RWPE2 (cell line): ENCODE results near the gene HCFC1R1.
A peak's percentile ranks its signal among the peaks of the same experiment; 100 is the strongest.

Experiments
- ATAC-seq: fragments of 200-7000 bp; cut with Tn5 transposase; 3 replicates; pipeline ENCODE4 v1.9.1; 2021; ENCODE audit warnings: low read depth
- DNase-seq: peaks from one replicate; pipeline ENCODE4 v3.0.0-alpha.2; 2020; ENCODE audit warnings: low spot score
- H3K27ac ChIP-seq: fragments of 450-650 bp; 2 replicates; pipeline ENCODE4 v1.5.1; 2017; ENCODE audit warnings: mild to moderate bottlenecking; ENCODE audit not compliant: poor library complexity, severe bottlenecking
- H3K27me3 ChIP-seq: fragments of 250-450 bp; sonication (Bioruptor Pico); 2 replicates; pipeline ENCODE4 v1.5.1; 2021; ENCODE audit warnings: mild to moderate bottlenecking, moderate library complexity; ENCODE audit not compliant: insufficient read depth, poor library complexity, severe bottlenecking
- H3K36me3 ChIP-seq: fragments of 250-450 bp; sonication (Bioruptor Pico); 2 replicates; pipeline ENCODE4 v1.5.1; 2020; ENCODE audit warnings: low read depth, mild to moderate bottlenecking, moderate library complexity
- H3K4me1 ChIP-seq: fragments of 250-450 bp; sonication (Bioruptor Pico); 2 replicates; pipeline ENCODE4 v1.5.1; 2021; ENCODE audit warnings: mild to moderate bottlenecking, moderate library complexity; ENCODE audit not compliant: insufficient read depth, poor library complexity, severe bottlenecking
- H3K4me3 ChIP-seq: fragments of 250-450 bp; sonication (Bioruptor Pico); 2 replicates; pipeline ENCODE4 v1.5.1; 2021; ENCODE audit warnings: mild to moderate bottlenecking, moderate library complexity; ENCODE audit not compliant: severe bottlenecking
- H3K9me3 ChIP-seq: fragments of 250-450 bp; sonication (Bioruptor Pico); 2 replicates; pipeline ENCODE4 v1.5.1; 2021; ENCODE audit warnings: mild to moderate bottlenecking, moderate library complexity; ENCODE audit not compliant: severe bottlenecking
- TF ChIP-seq, protein P1 (sequence below): fragments of 450-650 bp; IDR thresholded peaks from one replicate; pipeline ENCODE4 v1.5.1; 2017; ENCODE audit warnings: mild to moderate bottlenecking, moderate library complexity; ENCODE audit not compliant: poor library complexity, severe bottlenecking

Gene HCFC1R1

DNA sequence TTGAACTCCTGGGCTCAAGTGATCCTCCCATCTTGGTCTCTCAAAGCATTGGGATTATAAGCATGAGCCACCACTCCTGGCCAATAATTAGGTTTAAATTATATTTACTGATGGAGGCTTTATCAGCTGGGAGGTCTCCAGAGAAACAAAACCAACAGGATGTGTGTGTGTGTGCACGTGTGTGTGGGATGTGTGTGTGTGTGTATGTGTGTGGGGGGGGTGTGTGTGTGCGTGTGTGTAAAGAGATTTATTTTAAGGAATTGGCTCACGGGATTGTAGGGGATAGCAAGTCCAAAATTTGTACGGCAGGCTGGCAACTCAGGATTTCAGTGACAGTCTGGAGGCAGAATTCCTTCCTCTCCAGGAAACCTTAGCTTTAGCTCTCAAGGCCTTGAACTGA is 27.3 kb upstream of the HCFC1R1 start:
- H3K36me3 ChIP-seq = no peaks in the 10 kb centered on the region
- TF ChIP-seq, protein P1, sequence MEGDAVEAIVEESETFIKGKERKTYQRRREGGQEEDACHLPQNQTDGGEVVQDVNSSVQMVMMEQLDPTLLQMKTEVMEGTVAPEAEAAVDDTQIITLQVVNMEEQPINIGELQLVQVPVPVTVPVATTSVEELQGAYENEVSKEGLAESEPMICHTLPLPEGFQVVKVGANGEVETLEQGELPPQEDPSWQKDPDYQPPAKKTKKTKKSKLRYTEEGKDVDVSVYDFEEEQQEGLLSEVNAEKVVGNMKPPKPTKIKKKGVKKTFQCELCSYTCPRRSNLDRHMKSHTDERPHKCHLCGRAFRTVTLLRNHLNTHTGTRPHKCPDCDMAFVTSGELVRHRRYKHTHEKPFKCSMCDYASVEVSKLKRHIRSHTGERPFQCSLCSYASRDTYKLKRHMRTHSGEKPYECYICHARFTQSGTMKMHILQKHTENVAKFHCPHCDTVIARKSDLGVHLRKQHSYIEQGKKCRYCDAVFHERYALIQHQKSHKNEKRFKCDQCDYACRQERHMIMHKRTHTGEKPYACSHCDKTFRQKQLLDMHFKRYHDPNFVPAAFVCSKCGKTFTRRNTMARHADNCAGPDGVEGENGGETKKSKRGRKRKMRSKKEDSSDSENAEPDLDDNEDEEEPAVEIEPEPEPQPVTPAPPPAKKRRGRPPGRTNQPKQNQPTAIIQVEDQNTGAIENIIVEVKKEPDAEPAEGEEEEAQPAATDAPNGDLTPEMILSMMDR = no peak
- no peaks in the 10 kb centered on the region for H3K9me3 ChIP-seq
- DNase-seq = no peak
- no peak overlapping the region for H3K4me3 ChIP-seq
- peaks cover 26% of the 10 kb centered on the region for H3K27me3 ChIP-seq
- no peaks in the 10 kb centered on the region for H3K4me1 ChIP-seq
- no peak for ATAC-seq
- H3K27ac ChIP-seq = no peak overlapping the region

DNA sequence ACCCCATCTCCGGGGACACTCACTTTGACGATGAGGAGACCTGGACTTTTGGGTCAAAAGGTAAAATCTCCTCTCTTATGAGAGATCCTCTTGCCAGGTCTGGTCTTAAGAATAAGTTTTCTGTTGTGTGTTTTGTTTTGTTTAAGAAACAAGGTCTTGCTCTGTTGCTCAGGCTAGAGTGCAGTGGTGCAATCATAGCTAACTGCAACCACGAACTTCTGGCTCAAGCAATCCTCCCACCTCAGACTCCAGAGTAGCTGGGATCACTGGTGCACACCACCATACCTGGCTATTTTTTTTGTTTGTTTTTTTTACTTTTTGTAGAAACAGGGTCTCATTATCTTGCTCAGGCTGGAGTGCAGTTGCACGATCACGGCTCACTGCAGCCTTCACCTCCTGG is 26.7 kb upstream of the HCFC1R1 start:
- no peak for DNase-seq

DNA sequence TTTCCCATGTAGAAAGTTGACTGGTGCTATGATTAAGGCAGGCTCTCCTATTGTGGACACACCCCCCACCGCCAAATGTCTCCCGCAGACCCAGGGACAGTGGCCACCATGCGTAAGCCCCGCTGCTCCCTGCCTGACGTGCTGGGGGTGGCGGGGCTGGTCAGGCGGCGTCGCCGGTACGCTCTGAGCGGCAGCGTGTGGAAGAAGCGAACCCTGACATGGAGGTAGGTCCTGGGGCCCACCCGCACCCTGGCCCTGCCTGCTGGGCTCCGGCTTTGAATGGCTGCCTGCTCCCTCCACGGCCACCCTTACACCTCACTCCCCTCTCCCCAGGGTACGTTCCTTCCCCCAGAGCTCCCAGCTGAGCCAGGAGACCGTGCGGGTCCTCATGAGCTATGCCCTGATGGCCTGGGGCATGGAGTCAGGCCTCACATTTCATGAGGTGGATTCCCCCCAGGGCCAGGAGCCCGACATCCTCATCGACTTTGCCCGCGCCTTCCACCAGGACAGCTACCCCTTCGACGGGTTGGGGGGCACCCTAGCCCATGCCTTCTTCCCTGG is 26.3 kb upstream of the HCFC1R1 start:
- no peaks in the 10 kb centered on the region for H3K36me3 ChIP-seq
- no peak overlapping the region for H3K27ac ChIP-seq
- ATAC-seq (no peak), DNase-seq (no peak)
- H3K4me1 ChIP-seq = no peaks in the 10 kb centered on the region
- TF ChIP-seq, protein P1 = no peak
- peaks cover 35% of the 10 kb centered on the region for H3K27me3 ChIP-seq
- no peaks in the 10 kb centered on the region for H3K9me3 ChIP-seq
- H3K4me3 ChIP-seq = no peak overlapping the region

More for the DNA sequence above, 26.7 kb upstream of the HCFC1R1 start:
- Histone ChIP-seq H3K9me3 (no peaks in the 10 kb centered on the region), H3K36me3 (no peaks in the 10 kb centered on the region), H3K4me3 (no peak overlapping the region), H3K27me3 (peaks cover 30% of the 10 kb centered on the region), H3K4me1 (no peaks in the 10 kb centered on the region), H3K27ac (no peak overlapping the region)
- TF ChIP-seq, protein P1 = no peak
- no peak for ATAC-seq

- H3K4me3 ChIP-seq = no peak overlapping the region
- H3K27me3 ChIP-seq = peaks cover 40% of the 10 kb centered on the region
- H3K27ac ChIP-seq = no peak overlapping the region
- H3K4me1 ChIP-seq = no peaks in the 10 kb centered on the region
- H3K36me3 ChIP-seq = no peaks in the 10 kb centered on the region
- DNase-seq = no peak
- TF ChIP-seq, protein P1 = no peak
- no peaks in the 10 kb centered on the region for H3K9me3 ChIP-seq
- ATAC-seq = peak; percentile 5; the same call in 1 of the 3 replicates
These were observed 23.6 kb upstream of the HCFC1R1 start for GRCh38 chr16:3047387-3047720.

DNA sequence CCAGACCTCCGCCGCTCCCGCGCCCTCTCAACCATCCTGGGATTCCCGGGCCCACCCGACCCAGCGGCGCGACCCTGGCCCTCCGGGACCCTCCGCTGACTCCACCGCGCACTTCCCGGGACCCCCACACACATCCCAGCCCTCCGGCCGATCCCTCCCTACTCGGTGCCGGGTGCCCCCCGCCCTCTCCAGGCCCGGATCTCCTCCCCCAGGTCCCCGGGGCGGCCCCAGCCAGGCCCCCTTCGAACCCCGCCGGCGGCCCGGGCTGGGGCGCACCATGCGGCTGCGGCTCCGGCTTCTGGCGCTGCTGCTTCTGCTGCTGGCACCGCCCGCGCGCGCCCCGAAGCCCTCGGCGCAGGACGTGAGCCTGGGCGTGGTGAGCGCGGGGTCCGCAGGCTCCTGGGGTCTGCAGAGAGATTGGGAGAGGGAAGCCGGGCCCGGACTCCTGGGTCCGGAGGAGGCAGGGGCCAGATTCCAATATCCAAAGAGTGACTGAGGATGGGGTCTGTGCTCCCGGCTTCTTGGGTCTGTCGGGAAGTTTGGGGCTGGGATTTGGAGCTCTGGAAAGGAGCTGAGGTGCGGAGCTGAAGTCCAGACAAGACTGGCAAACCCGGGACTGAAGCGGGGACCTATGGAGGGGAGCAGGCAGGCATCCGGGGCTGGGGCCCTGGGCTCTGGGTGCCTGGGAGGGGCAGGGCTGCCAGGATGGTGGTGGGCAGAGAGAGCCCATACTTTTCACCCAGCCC is 23.1 kb upstream of the HCFC1R1 start:
- Histone ChIP-seq H3K4me1 (no peaks in the 10 kb centered on the region), H3K9me3 (no peaks in the 10 kb centered on the region), H3K27me3 (peaks cover 40% of the 10 kb centered on the region), H3K36me3 (no peaks in the 10 kb centered on the region), H3K27ac (no peak overlapping the region), H3K4me3 (peak overlapping the region; percentile 34)
- ATAC-seq (0 out of 3 replicates have a peak, but pooled peaks have one; percentile 19), DNase-seq (no peak)
- TF ChIP-seq, protein P1 = no peak
